CD14-positive monocyte (primary cell): ENCODE data around the gene PCDHGC5. TPM values are rescaled to one million over a fixed set of nuclear protein-coding genes. Genes with fewer than 3 reads are reported as not detected.

Experiments
- DNase-seq, 3 donors: peaks; one replicate each; pipeline ENCODE4 v3.0.0-alpha.2; 2011 to 2022
- H2AFZ ChIP-seq: 2 replicates; pipeline ENCODE4 v1.6.0; 2012; ENCODE audit warnings: mild to moderate bottlenecking, low read depth, low read length, inconsistent platforms; ENCODE audit not compliant: insufficient read depth, poor library complexity, severe bottlenecking
- H3K27ac ChIP-seq, 2 donors: 1 replicate in 1 of 2; 2 replicates in 1 of 2; pipeline ENCODE4 v1.5.1; 2012 to 2013; ENCODE audit warnings: low read length in 2 of 2, control low read depth in 1 of 2, inconsistent platforms in 1 of 2, low read depth in 1 of 2, mild to moderate bottlenecking in 1 of 2
- H3K27me3 ChIP-seq, 2 donors: one replicate each; pipeline versions ENCODE4 v1.6.0 to v1.6.1; 2011 to 2013; ENCODE audit warnings: low read length in 2 of 2; ENCODE audit not compliant: control insufficient read depth in 2 of 2, insufficient read depth in 2 of 2
- H3K36me3 ChIP-seq, 2 donors: replicated peaks in 1 of 2; 1 replicate in 1 of 2; 2 replicates in 1 of 2; pipeline versions ENCODE4 v1.5.1 to v1.6.1; 2012 to 2013; ENCODE audit warnings: low read length in 2 of 2, control low read depth in 1 of 2, inconsistent platforms in 1 of 2, mild to moderate bottlenecking in 1 of 2; ENCODE audit not compliant: insufficient read depth in 2 of 2, control insufficient read depth in 1 of 2
- H3K4me1 ChIP-seq, 2 donors: 1 replicate in 1 of 2; 2 replicates in 1 of 2; pipeline versions ENCODE4 v1.5.1 to v1.6.1; 2012 to 2013; ENCODE audit warnings: low read length in 2 of 2, control low read depth in 1 of 2, inconsistent platforms in 1 of 2, mild to moderate bottlenecking in 1 of 2, moderate library complexity in 1 of 2; ENCODE audit not compliant: insufficient read depth in 2 of 2, control insufficient read depth in 1 of 2
- H3K4me2 ChIP-seq: replicated peaks from 2 replicates; pipeline ENCODE3; 2012; ENCODE audit warnings: low read length, moderate library complexity, mild to moderate bottlenecking; ENCODE audit not compliant: poor library complexity, severe bottlenecking; ENCODE audit errors: extremely low read depth
- H3K4me3 ChIP-seq, 3 experiments: fragments of 200-600 bp in 1 of 3; sonication (generic) in 1 of 3; replicated peaks in 1 of 3; 1 replicate in 2 of 3; 2 replicates in 1 of 3; pipeline ENCODE4 v1.5.1; 2011 to 2013; ENCODE audit warnings: low read length in 3 of 3, mild to moderate bottlenecking in 3 of 3, control low read depth in 2 of 3, low read depth in 2 of 3, inconsistent platforms in 1 of 3, moderate library complexity in 1 of 3
- H3K79me2 ChIP-seq: 2 replicates; pipeline ENCODE4 v1.6.0; 2012; ENCODE audit warnings: mild to moderate bottlenecking, control low read depth, inconsistent platforms, low read length, moderate library complexity; ENCODE audit not compliant: insufficient read depth
- H3K9ac ChIP-seq: 2 replicates; pipeline ENCODE4 v1.6.0; 2017; ENCODE audit warnings: low read length, mild to moderate bottlenecking; ENCODE audit not compliant: insufficient read depth, poor library complexity, severe bottlenecking
- H3K9me3 ChIP-seq, 2 donors: replicated peaks in 1 of 2; 1 replicate in 1 of 2; 2 replicates in 1 of 2; pipeline versions ENCODE4 v1.5.1 to v1.6.1; 2012 to 2013; ENCODE audit warnings: low read length in 2 of 2, control low read depth in 1 of 2; ENCODE audit not compliant: control insufficient read depth in 1 of 2, insufficient read depth in 1 of 2
- H4K20me1 ChIP-seq: 2 replicates; pipeline ENCODE4 v1.6.0; 2012; ENCODE audit warnings: mild to moderate bottlenecking, low read length, control low read depth, moderate library complexity; ENCODE audit not compliant: insufficient read depth
- H3K27ac Mint-ChIP-seq, 7 donors: one replicate each; pipeline ENCODE4 v1.8.0; 2020; ENCODE audit warnings: mild to moderate bottlenecking in 7 of 7, mixed read lengths in 7 of 7, moderate library complexity in 6 of 7, inconsistent platforms in 2 of 7
- H3K27me3 Mint-ChIP-seq, 3 donors: one replicate each; pipeline ENCODE4 v1.8.0; 2021 to 2022; ENCODE audit warnings: low read depth in 3 of 3, mild to moderate bottlenecking in 3 of 3, mixed read lengths in 3 of 3, moderate library complexity in 3 of 3, inconsistent platforms in 1 of 3
- H3K36me3 Mint-ChIP-seq, 2 donors: one replicate each; pipeline ENCODE4 v1.8.0; 2020; ENCODE audit warnings: mixed read lengths in 2 of 2, inconsistent platforms in 1 of 2, mild to moderate bottlenecking in 1 of 2
- H3K4me1 Mint-ChIP-seq: one replicate; pipeline ENCODE4 v1.8.0; 2020; ENCODE audit warnings: mild to moderate bottlenecking, mixed read lengths
- H3K4me3 Mint-ChIP-seq, 2 donors: one replicate each; pipeline ENCODE4 v1.8.0; 2020; ENCODE audit warnings: mild to moderate bottlenecking in 2 of 2, mixed read lengths in 2 of 2, moderate library complexity in 1 of 2
- H3K9me3 Mint-ChIP-seq, 7 donors: one replicate each; pipeline ENCODE4 v1.8.0; 2020 to 2022; ENCODE audit warnings: mixed read lengths in 7 of 7, mild to moderate bottlenecking in 6 of 7, moderate library complexity in 6 of 7, inconsistent platforms in 2 of 7
- WGBS: methylation state at CpG from one replicate; pipeline ENCODE4 v1.1.5; 2013; ENCODE audit warnings: missing lambda C conversion rate; ENCODE audit not compliant: insufficient coverage; 5-methylcytosine and 5-hydroxymethylcytosine counted together
- intact Hi-C, 2 donors: fragments of 100-400 bp; cut with micrococcal nuclease; formaldehyde crosslinking; loops; one replicate each; pipeline versions ENCODE4 v1.15.0 to v1.15.1; 2023
- polyA plus RNA-seq, 3 donors: library from polyadenylated mRNA; depleted of rRNA in 1 of 3; unstranded in 2 of 3; stranded (reverse) in 1 of 3; fragments of 300-500 nt in 2 of 3; fragments of >200 nt in 1 of 3; fragmentation: Illumina TruSeq in 2 of 3; gene quantifications; 1 replicate in 2 of 3; 2 replicates in 1 of 3; pipeline ENCODE4 v1.2.3, GENCODE V29; 2012 to 2021
- TF ChIP-seq, protein P1 (sequence below): fragments of 200-600 bp; IDR thresholded peaks from one replicate; pipeline ENCODE4 v1.8.0; 2022; ENCODE audit warnings: antibody characterized with exemption, mild to moderate bottlenecking

PCDHGC5 gene
- polyA plus RNA-seq, 3 donors = not detected

GRCh38 chr5:141519605-141520565 lies 31.0 kb downstream of the PCDHGC5 start:
- Mint-ChIP-seq H3K27ac (peak overlapping the region; percentile 91 to 97 (median 95)), H3K4me1 (peaks cover 82% of the 10 kb centered on the region), H3K9me3 (no peaks in the 10 kb centered on the region), H3K4me3 (peak overlapping the region in 1 of 2 donors; percentile 51), H3K36me3 (peaks cover 69 to 80% of the 10 kb centered on the region in 2 donors), H3K27me3 (no peaks in the 10 kb centered on the region)
- intact Hi-C loops = loop anchor here (5.0 kb wide), 4 partner anchors 103 to 198 kb away; partner anchors contain the start of genes HDAC3 (in 1 of the 2), PCDHGA10 (in 1 of the 2), PCDHGB7 (in 1 of the 2) and RELL2 (in 1 of the 2)
- H3K4me2 ChIP-seq = peak overlapping the region; percentile 46
- peaks cover 96% of the 10 kb centered on the region for H4K20me1 ChIP-seq
- no peak overlapping the region for H3K9ac ChIP-seq
- TF ChIP-seq, protein P1, sequence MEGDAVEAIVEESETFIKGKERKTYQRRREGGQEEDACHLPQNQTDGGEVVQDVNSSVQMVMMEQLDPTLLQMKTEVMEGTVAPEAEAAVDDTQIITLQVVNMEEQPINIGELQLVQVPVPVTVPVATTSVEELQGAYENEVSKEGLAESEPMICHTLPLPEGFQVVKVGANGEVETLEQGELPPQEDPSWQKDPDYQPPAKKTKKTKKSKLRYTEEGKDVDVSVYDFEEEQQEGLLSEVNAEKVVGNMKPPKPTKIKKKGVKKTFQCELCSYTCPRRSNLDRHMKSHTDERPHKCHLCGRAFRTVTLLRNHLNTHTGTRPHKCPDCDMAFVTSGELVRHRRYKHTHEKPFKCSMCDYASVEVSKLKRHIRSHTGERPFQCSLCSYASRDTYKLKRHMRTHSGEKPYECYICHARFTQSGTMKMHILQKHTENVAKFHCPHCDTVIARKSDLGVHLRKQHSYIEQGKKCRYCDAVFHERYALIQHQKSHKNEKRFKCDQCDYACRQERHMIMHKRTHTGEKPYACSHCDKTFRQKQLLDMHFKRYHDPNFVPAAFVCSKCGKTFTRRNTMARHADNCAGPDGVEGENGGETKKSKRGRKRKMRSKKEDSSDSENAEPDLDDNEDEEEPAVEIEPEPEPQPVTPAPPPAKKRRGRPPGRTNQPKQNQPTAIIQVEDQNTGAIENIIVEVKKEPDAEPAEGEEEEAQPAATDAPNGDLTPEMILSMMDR = no peak
- DNase-seq = peak; percentile 49 to 84 (median 78)
- peaks cover 60 to 80% of the 10 kb centered on the region in 2 donors for H3K4me1 ChIP-seq
- WGBS = 100% methylated on average over 1 of the region's 3 CpGs
- peaks cover 65 to 79% of the 10 kb centered on the region in 2 donors for H3K36me3 ChIP-seq
- H3K27me3 ChIP-seq = no peaks in the 10 kb centered on the region
- H3K9me3 ChIP-seq = no peaks in the 10 kb centered on the region
- peaks cover 22% of the 10 kb centered on the region for H3K79me2 ChIP-seq
- H3K27ac ChIP-seq = peak overlapping the region; percentile 76 to 82
- H3K4me3 ChIP-seq = peak overlapping the region in 1 of 3 experiments; percentile 30
- no peak overlapping the region for H2AFZ ChIP-seq

DNA sequence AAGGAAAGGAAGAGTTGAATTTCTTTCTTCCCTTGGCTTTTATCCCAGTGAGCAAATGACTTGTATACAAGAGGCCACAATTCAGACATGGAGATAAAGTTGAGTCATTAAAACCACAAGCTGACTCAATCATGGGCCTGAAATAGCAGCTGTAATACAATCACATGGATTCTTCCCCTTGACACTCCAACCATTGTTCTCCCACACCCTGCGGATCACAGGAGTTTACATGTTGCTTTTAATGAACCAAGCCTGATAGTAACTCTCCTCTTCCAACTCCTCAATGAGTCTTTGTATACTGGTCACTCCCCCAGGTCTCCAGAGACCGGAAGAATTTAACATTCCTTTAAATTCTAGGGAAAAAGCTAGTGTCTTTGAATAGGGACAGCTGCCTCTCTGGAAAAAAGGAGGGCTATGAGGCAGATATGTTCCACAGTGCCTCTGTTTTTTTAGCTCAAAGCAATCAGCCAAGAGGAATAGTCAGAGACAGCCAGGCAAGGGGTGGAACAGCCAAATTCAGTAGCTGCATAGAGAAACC lies 32.4 kb downstream of the PCDHGC5 start:
- Histone ChIP-seq H3K9me3 (no peaks in the 10 kb centered on the region), H3K4me1 (peaks cover 55 to 66% of the 10 kb centered on the region in 2 donors), H3K9ac (peak overlapping the region; percentile 12), H3K36me3 (peaks cover 63 to 79% of the 10 kb centered on the region in 2 donors), H2AFZ (no peak overlapping the region), H3K27ac (peak overlapping the region; percentile 76 to 82), H3K79me2 (peaks cover 19% of the 10 kb centered on the region), H4K20me1 (peaks cover 96% of the 10 kb centered on the region), H3K4me2 (peak overlapping the region; percentile 46), H3K4me3 (peak overlapping the region in 1 of 3 experiments; percentile 30), H3K27me3 (no peaks in the 10 kb centered on the region)
- TF ChIP-seq, protein P1 = no peak
- Mint-ChIP-seq H3K36me3 (peaks cover 55 to 67% of the 10 kb centered on the region in 2 donors), H3K4me1 (peaks cover 69% of the 10 kb centered on the region), H3K27me3 (no peaks in the 10 kb centered on the region), H3K4me3 (peak overlapping the region in 1 of 2 donors; percentile 56), H3K27ac (peak overlapping the region; percentile 91 to 97 (median 95)), H3K9me3 (no peaks in the 10 kb centered on the region)
- WGBS = 0% methylated on average over 1 of the region's 2 CpGs
- DNase-seq = peak; percentile 79 to 90 (median 89)
- intact Hi-C loops = loop anchor here (5.0 kb wide), 4 partner anchors 104 to 199 kb away; partner anchors contain the start of genes HDAC3 (in 1 of the 2), PCDHGA10 (in 1 of the 2), PCDHGB7 (in 1 of the 2) and RELL2 (in 1 of the 2)
